HL-60 (cell line): Measurements from ENCODE around the gene MRTFA.

Experiments
- DNase-seq, 2 experiments: peaks; one replicate each; pipeline ENCODE4 v3.0.0-alpha.2; 2010 to 2020; ENCODE audit warnings: low read depth in 1 of 2, low spot score in 1 of 2
- H3K27ac ChIP-seq: fragments of 250-450 bp; sonication (Bioruptor Pico); replicated peaks from 2 replicates; pipeline ENCODE4 v1.5.1; 2020; ENCODE audit warnings: mild to moderate bottlenecking, moderate library complexity
- H3K27me3 ChIP-seq: fragments of 250-450 bp; sonication (Bioruptor Pico); 2 replicates; pipeline ENCODE4 v1.5.1; 2021; ENCODE audit warnings: mild to moderate bottlenecking, moderate library complexity; ENCODE audit not compliant: insufficient read depth, poor library complexity, severe bottlenecking
- H3K4me3 ChIP-seq: replicated peaks from 2 replicates; pipeline ENCODE4 v1.5.1; 2011; ENCODE audit warnings: mild to moderate bottlenecking, control low read depth, low read length; ENCODE audit not compliant: insufficient read depth
- CTCF ChIP-seq: IDR thresholded peaks from one replicate; pipeline ENCODE4 v1.5.1; 2011; ENCODE audit warnings: low read length, control low read depth, inconsistent platforms; ENCODE audit not compliant: insufficient read depth
- GABPA ChIP-seq: IDR thresholded peaks from 2 replicates; pipeline ENCODE4 v1.6.1; 2012; ENCODE audit warnings: low read depth
- POLR2AphosphoS5 ChIP-seq: IDR thresholded peaks from 2 replicates; pipeline ENCODE4 v1.6.1; 2012; ENCODE audit warnings: low read depth
- SPI1 ChIP-seq: IDR thresholded peaks from 2 replicates; pipeline ENCODE4 v1.6.1; 2012; ENCODE audit warnings: low read depth, mild to moderate bottlenecking, borderline replicate concordance
- TF ChIP-seq, protein P1 (sequence below): IDR thresholded peaks from 2 replicates; pipeline ENCODE4 v1.6.1; 2012; ENCODE audit warnings: low read depth; ENCODE audit not compliant: insufficient replicate concordance

The MRTFA gene

GRCh38 chr22:40414838-40415505, 221.5 kb downstream of the MRTFA start:
- TF ChIP-seq SPI1: no peak
- peak; percentile 4; the same call in 1 of the 2 replicates for TF ChIP-seq POLR2AphosphoS5
- Histone ChIP-seq H3K27ac (peak overlapping the region; percentile 59; the same call in 1 of the 2 replicates), H3K27me3 (no peaks in the 10 kb centered on the region), H3K4me3 (no peak overlapping the region)
- no peak for DNase-seq

DNA sequence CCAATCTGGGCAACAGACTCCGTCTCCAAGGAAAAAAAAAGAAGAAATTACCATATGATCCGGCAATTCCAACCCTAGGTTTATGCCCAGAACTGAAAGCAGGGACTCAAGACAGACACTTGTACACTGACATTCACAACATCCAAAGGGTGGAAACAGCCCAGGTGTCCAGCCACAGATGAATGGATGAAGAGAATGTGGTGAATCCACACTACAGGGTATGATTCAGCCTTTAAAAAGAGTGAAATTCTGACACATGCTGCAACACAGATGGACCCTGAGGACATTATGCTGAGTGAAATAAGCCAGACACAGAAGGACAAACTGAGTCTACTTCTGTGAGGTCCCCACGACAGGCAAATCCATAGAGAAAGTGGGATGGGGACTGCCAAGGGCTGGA, 222.2 kb downstream of the MRTFA start:
- no peak for DNase-seq
- no peak for TF ChIP-seq SPI1
- TF ChIP-seq, protein P1, sequence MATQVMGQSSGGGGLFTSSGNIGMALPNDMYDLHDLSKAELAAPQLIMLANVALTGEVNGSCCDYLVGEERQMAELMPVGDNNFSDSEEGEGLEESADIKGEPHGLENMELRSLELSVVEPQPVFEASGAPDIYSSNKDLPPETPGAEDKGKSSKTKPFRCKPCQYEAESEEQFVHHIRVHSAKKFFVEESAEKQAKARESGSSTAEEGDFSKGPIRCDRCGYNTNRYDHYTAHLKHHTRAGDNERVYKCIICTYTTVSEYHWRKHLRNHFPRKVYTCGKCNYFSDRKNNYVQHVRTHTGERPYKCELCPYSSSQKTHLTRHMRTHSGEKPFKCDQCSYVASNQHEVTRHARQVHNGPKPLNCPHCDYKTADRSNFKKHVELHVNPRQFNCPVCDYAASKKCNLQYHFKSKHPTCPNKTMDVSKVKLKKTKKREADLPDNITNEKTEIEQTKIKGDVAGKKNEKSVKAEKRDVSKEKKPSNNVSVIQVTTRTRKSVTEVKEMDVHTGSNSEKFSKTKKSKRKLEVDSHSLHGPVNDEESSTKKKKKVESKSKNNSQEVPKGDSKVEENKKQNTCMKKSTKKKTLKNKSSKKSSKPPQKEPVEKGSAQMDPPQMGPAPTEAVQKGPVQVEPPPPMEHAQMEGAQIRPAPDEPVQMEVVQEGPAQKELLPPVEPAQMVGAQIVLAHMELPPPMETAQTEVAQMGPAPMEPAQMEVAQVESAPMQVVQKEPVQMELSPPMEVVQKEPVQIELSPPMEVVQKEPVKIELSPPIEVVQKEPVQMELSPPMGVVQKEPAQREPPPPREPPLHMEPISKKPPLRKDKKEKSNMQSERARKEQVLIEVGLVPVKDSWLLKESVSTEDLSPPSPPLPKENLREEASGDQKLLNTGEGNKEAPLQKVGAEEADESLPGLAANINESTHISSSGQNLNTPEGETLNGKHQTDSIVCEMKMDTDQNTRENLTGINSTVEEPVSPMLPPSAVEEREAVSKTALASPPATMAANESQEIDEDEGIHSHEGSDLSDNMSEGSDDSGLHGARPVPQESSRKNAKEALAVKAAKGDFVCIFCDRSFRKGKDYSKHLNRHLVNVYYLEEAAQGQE: no peak
- TF ChIP-seq CTCF: no peak
- no peak for TF ChIP-seq POLR2AphosphoS5
- TF ChIP-seq GABPA: no peak
- no peak overlapping the region for H3K4me3 ChIP-seq
- H3K27me3 ChIP-seq: no peaks in the 10 kb centered on the region
- no peak overlapping the region; the same call in 1 of the 2 replicates for H3K27ac ChIP-seq

DNA sequence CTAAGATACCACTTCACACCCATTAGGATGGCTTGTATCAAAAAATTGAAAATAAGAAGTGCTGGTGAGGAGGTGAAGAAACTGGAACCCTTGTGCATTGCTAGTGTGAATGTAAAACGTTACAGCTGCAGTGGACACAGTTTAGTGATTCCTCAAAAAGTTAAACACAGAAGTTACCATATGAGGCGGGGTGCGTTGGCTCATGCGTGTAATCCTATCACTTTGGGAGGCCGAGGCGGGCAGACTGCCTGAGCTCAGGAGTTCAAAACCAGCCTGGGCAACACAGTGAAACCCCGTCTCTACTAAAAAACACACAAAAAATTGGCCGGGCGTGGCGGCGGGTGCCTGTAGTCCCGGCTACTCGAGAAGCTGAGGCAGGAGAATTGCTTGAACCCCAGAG, 222.6 kb downstream of the MRTFA start:
- no peak for TF ChIP-seq CTCF
- TF ChIP-seq, protein P1: no peak
- no peak for TF ChIP-seq SPI1
- no peak for TF ChIP-seq POLR2AphosphoS5
- no peak for TF ChIP-seq GABPA
- no peak overlapping the region for H3K27ac ChIP-seq
- no peaks in the 10 kb centered on the region for H3K27me3 ChIP-seq

DNA sequence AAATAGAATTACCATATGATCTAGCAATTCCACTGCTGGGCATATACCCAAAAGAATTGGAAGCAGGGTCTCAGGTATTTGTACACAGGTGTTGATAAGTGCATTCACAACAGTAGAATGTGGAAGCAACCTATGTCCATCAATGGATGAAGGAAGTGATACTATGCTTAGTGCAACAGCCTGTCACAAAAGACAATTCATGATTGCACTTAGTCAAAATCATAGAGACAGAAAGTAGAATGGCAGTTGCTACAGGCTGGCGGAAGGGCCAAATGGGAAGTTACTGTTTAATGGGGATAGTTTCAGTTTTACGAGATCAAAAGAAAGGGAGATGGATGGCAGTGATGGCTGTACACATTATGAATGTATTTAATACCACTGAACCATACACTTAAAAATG, 224.1 kb downstream of the MRTFA start:
- no peak for TF ChIP-seq GABPA
- TF ChIP-seq, protein P1: no peak
- no peak for TF ChIP-seq CTCF
- no peak for TF ChIP-seq SPI1
- no peak for TF ChIP-seq POLR2AphosphoS5
- H3K27ac ChIP-seq: no peak overlapping the region
- no peak for DNase-seq

More for the DNA sequence above, 222.6 kb downstream of the MRTFA start:
- no peak overlapping the region for H3K4me3 ChIP-seq
- DNase-seq: no peak

More for the DNA sequence above, 224.1 kb downstream of the MRTFA start:
- no peak overlapping the region for H3K4me3 ChIP-seq
- no peaks in the 10 kb centered on the region for H3K27me3 ChIP-seq
